Neural progenitor cell (in vitro differentiated cells): ENCODE results near the gene ARL11. TPM values are rescaled to one million over a fixed set of nuclear protein-coding genes. Genes with fewer than 3 reads are reported as not detected.
A peak's percentile ranks its signal among the peaks of the same experiment; 100 is the strongest.

Experiments
- DNase-seq: peaks from one replicate; pipeline ENCODE4 v3.0.0-alpha.2; 2016; ENCODE audit warnings: low spot score
- H2AFZ ChIP-seq: fragments of 200-600 bp; sonication (generic); replicated peaks from 2 replicates; pipeline ENCODE4 v1.6.1; 2016; ENCODE audit warnings: antibody characterized with exemption
- H3F3A ChIP-seq: fragments of 200-600 bp; sonication (generic); 2 replicates; pipeline ENCODE4 v1.6.1; 2016; ENCODE audit warnings: antibody characterized with exemption, low read depth
- H3K27ac ChIP-seq: fragments of 200-600 bp; sonication (generic); 2 replicates; pipeline ENCODE4 v1.5.1; 2016; ENCODE audit warnings: mild to moderate bottlenecking
- H3K27me3 ChIP-seq: fragments of 200-600 bp; sonication (generic); 2 replicates; pipeline ENCODE4 v1.6.1; 2016; ENCODE audit warnings: mild to moderate bottlenecking, moderate library complexity
- H3K36me3 ChIP-seq: fragments of 200-600 bp; sonication (generic); 2 replicates; pipeline ENCODE4 v1.5.1; 2016
- H3K4me1 ChIP-seq: fragments of 200-600 bp; sonication (generic); 2 replicates; pipeline ENCODE4 v1.6.1; 2016; ENCODE audit warnings: mixed run types
- H3K4me2 ChIP-seq: fragments of 200-600 bp; sonication (generic); 2 replicates; pipeline ENCODE4 v1.6.1; 2016
- H3K4me3 ChIP-seq: fragments of 200-600 bp; sonication (generic); 2 replicates; pipeline ENCODE4 v1.5.1; 2016
- H3K79me2 ChIP-seq: fragments of 200-600 bp; sonication (generic); 2 replicates; pipeline ENCODE4 v1.6.1; 2016; ENCODE audit warnings: low read depth
- H3K9ac ChIP-seq: fragments of 200-600 bp; sonication (generic); 2 replicates; pipeline ENCODE4 v1.6.1; 2016
- H3K9me3 ChIP-seq: fragments of 200-600 bp; sonication (generic); 2 replicates; pipeline ENCODE4 v1.5.1; 2016; ENCODE audit warnings: low read depth
- H4K20me1 ChIP-seq: fragments of 200-600 bp; sonication (generic); 2 replicates; pipeline ENCODE4 v1.6.1; 2016; ENCODE audit warnings: low read depth
- H3K27ac Mint-ChIP-seq: 3 replicates; pipeline ENCODE4 v1.8.0; 2021; ENCODE audit warnings: mixed read lengths
- H3K27me3 Mint-ChIP-seq: 2 replicates; pipeline ENCODE4 v1.8.0; 2022; ENCODE audit warnings: low read depth, mild to moderate bottlenecking, inconsistent platforms, moderate library complexity, mixed read lengths; ENCODE audit not compliant: insufficient read depth
- H3K36me3 Mint-ChIP-seq: 3 replicates; pipeline ENCODE4 v1.8.0; 2021; ENCODE audit warnings: mixed read lengths
- H3K4me1 Mint-ChIP-seq: 3 replicates; pipeline ENCODE4 v1.8.0; 2021; ENCODE audit warnings: mixed read lengths
- H3K4me3 Mint-ChIP-seq: 3 replicates; pipeline ENCODE4 v1.8.0; 2021; ENCODE audit warnings: mild to moderate bottlenecking, moderate library complexity, mixed read lengths
- H3K9me3 Mint-ChIP-seq: 3 replicates; pipeline ENCODE4 v1.8.0; 2020; ENCODE audit warnings: mixed read lengths
- CTCF ChIP-seq: fragments of 200-600 bp; sonication (generic); IDR thresholded peaks from 2 replicates; pipeline ENCODE4 v1.5.1; 2017; ENCODE audit warnings: antibody characterized with exemption, mild to moderate bottlenecking
- EZH2 ChIP-seq: fragments of 200-600 bp; sonication (generic); IDR thresholded peaks from 2 replicates; pipeline ENCODE4 v1.6.1; 2017; ENCODE audit warnings: antibody characterized with exemption, mild to moderate bottlenecking, moderate library complexity
- EZH2phosphoT487 ChIP-seq: fragments of 200-600 bp; sonication (generic); IDR thresholded peaks from 2 replicates; pipeline ENCODE4 v1.6.1; 2017; ENCODE audit warnings: antibody characterized with exemption
- total RNA-seq: library from RNA; depleted of rRNA; stranded (reverse); fragments of >200 nt; gene quantifications from 2 replicates; pipeline ENCODE4 v1.2.3, GENCODE V29; 2015; ENCODE audit warnings: low replicate concordance

Gene ARL11
- total RNA-seq, 1 donor from 2014 or later, result 0.06 TPM

- DNase-seq, result no peak
Measured at GRCh38 chr13:49649963-49650312, 21.6 kb downstream of the ARL11 start.

GRCh38 chr13:49651570-49652354 lies 23.5 kb downstream of the ARL11 start:
- Histone ChIP-seq H3K27ac (no peak overlapping the region), H2AFZ (no peak overlapping the region), H3K9ac (no peak overlapping the region), H3K27me3 (peaks cover 3% of the 10 kb centered on the region), H4K20me1 (peaks cover 5% of the 10 kb centered on the region), H3K9me3 (no peaks in the 10 kb centered on the region), H3K4me2 (no peak overlapping the region), H3K4me1 (no peaks in the 10 kb centered on the region), H3F3A (no peaks in the 10 kb centered on the region), H3K36me3 (no peaks in the 10 kb centered on the region), H3K4me3 (no peak overlapping the region), H3K79me2 (no peaks in the 10 kb centered on the region)
- H3K9me3 Mint-ChIP-seq, result no peaks in the 10 kb centered on the region
- peaks cover 27% of the 10 kb centered on the region for H3K4me1 Mint-ChIP-seq
- peaks cover 6% of the 10 kb centered on the region for H3K27me3 Mint-ChIP-seq
- H3K36me3 Mint-ChIP-seq, result peaks cover 2% of the 10 kb centered on the region
- no peak overlapping the region for H3K4me3 Mint-ChIP-seq
- TF ChIP-seq CTCF (no peak), EZH2phosphoT487 (no peak), EZH2 (no peak)
- no peak overlapping the region for H3K27ac Mint-ChIP-seq
- no peak for DNase-seq

More at GRCh38 chr13:49649963-49650312, 21.6 kb downstream of the ARL11 start:
- no peak overlapping the region for H3K4me2 ChIP-seq
- no peak overlapping the region for H3K4me3 ChIP-seq
- H3K27ac ChIP-seq, result no peak overlapping the region
- H3K27ac Mint-ChIP-seq, result no peak overlapping the region
- no peak overlapping the region for H2AFZ ChIP-seq
- H3K9ac ChIP-seq, result no peak overlapping the region
- no peaks in the 10 kb centered on the region for H3K79me2 ChIP-seq
- no peak for TF ChIP-seq EZH2
- no peak for TF ChIP-seq CTCF
- no peak for TF ChIP-seq EZH2phosphoT487
- no peaks in the 10 kb centered on the region for H3K4me1 ChIP-seq
- no peaks in the 10 kb centered on the region for H3K36me3 ChIP-seq
- H3K36me3 Mint-ChIP-seq, result no peaks in the 10 kb centered on the region
- H3K27me3 Mint-ChIP-seq, result peaks cover 4% of the 10 kb centered on the region
- H4K20me1 ChIP-seq, result no peaks in the 10 kb centered on the region
- H3K9me3 Mint-ChIP-seq, result no peaks in the 10 kb centered on the region
- H3K9me3 ChIP-seq, result no peaks in the 10 kb centered on the region
- no peaks in the 10 kb centered on the region for H3K27me3 ChIP-seq
- H3F3A ChIP-seq, result no peaks in the 10 kb centered on the region
- no peak overlapping the region for H3K4me3 Mint-ChIP-seq
- peaks cover 13% of the 10 kb centered on the region for H3K4me1 Mint-ChIP-seq

- H4K20me1 ChIP-seq, result peaks cover 12% of the 10 kb centered on the region
- Mint-ChIP-seq H3K4me1 (peaks cover 32% of the 10 kb centered on the region), H3K27me3 (peaks cover 6% of the 10 kb centered on the region), H3K4me3 (no peak overlapping the region), H3K27ac (no peak overlapping the region), H3K36me3 (peaks cover 2% of the 10 kb centered on the region), H3K9me3 (no peaks in the 10 kb centered on the region)
- DNase-seq, result peak; percentile 71
- peaks cover 4% of the 10 kb centered on the region for H3K27me3 ChIP-seq
- no peaks in the 10 kb centered on the region for H3K36me3 ChIP-seq
- no peak overlapping the region for H3K4me2 ChIP-seq
- H3K79me2 ChIP-seq, result no peaks in the 10 kb centered on the region
- H3F3A ChIP-seq, result peaks cover 8% of the 10 kb centered on the region
- H3K4me1 ChIP-seq, result peaks cover 6% of the 10 kb centered on the region
- no peak overlapping the region for H3K27ac ChIP-seq
- H3K4me3 ChIP-seq, result no peak overlapping the region
- H3K9ac ChIP-seq, result no peak overlapping the region
- no peaks in the 10 kb centered on the region for H3K9me3 ChIP-seq
- peak; percentile 65 for TF ChIP-seq CTCF
- TF ChIP-seq EZH2, result no peak
- H2AFZ ChIP-seq, result no peak overlapping the region
Measured at GRCh38 chr13:49652355-49653305, 24.3 kb downstream of the ARL11 start.
